ENCODE data around the gene WIZ. TPM values are rescaled to one million over a fixed set of nuclear protein-coding genes. Genes with fewer than 3 reads are reported as not detected.

Gene WIZ
- total RNA-seq, 1 donor from 2014 or later: 19.9 TPM

DNA sequence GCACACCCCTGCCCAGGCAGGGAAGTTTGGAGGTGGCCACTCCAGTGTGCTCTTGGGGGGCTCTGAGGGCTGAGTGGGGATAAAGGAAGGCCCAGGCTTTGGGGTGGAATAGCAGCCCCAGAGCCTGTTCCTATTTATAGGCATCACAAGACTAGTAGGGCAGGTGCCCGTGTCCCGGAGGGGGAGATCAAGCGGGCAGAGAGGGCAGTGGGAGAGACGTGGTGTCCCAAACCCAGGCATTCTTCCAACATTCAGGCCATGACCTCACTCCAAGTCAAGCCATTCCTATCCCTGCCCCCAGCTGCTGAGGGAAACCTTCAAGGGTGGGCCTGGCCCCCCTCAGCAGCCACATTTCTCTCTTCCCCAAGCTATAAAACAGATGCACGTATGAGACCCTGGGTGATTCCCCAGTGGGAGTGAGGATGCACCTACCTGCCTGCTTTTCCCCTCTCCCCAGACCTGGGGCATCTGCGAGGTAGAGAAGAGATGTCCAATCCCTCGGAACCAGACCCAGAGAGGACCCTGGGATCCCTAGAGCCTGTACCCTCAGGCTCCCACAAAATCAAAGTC lies 3.9 kb downstream of the WIZ start:
- DNase-seq (ENCODE audit: low read depth): no peak
- no peak overlapping the region for H3K4me3 ChIP-seq (ENCODE audit: low read depth, low read length)
- TF ChIP-seq, protein P1, sequence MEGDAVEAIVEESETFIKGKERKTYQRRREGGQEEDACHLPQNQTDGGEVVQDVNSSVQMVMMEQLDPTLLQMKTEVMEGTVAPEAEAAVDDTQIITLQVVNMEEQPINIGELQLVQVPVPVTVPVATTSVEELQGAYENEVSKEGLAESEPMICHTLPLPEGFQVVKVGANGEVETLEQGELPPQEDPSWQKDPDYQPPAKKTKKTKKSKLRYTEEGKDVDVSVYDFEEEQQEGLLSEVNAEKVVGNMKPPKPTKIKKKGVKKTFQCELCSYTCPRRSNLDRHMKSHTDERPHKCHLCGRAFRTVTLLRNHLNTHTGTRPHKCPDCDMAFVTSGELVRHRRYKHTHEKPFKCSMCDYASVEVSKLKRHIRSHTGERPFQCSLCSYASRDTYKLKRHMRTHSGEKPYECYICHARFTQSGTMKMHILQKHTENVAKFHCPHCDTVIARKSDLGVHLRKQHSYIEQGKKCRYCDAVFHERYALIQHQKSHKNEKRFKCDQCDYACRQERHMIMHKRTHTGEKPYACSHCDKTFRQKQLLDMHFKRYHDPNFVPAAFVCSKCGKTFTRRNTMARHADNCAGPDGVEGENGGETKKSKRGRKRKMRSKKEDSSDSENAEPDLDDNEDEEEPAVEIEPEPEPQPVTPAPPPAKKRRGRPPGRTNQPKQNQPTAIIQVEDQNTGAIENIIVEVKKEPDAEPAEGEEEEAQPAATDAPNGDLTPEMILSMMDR (conservative IDR thresholded peaks at IDR 0.05; ENCODE audit: low read depth, low read length): no peak

DNA sequence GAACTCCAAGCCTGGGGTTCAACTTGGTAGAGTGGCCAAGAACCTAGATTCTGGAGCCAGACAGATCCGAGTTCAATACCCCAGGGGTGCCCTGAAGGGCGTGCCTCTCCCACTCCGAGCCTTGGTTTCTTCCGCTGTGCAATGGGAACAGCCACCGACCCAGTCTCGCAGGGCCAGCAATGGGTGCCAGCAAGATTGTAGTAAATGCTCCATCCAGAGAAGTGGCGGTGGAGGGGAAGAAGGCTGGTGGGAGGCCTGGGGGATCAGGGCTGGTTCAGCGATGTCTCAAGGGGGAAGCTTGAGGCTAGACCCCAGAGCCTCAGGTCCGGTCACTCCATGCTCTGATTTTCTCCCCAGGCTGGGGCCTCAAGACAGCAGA lies 4.5 kb downstream of the WIZ start:
- no peak overlapping the region for H3K4me3 ChIP-seq (ENCODE audit: low read depth, low read length)
- no peak for DNase-seq (ENCODE audit: low read depth)
- TF ChIP-seq, protein P1 (conservative IDR thresholded peaks at IDR 0.05; ENCODE audit: low read depth, low read length): no peak

DNA sequence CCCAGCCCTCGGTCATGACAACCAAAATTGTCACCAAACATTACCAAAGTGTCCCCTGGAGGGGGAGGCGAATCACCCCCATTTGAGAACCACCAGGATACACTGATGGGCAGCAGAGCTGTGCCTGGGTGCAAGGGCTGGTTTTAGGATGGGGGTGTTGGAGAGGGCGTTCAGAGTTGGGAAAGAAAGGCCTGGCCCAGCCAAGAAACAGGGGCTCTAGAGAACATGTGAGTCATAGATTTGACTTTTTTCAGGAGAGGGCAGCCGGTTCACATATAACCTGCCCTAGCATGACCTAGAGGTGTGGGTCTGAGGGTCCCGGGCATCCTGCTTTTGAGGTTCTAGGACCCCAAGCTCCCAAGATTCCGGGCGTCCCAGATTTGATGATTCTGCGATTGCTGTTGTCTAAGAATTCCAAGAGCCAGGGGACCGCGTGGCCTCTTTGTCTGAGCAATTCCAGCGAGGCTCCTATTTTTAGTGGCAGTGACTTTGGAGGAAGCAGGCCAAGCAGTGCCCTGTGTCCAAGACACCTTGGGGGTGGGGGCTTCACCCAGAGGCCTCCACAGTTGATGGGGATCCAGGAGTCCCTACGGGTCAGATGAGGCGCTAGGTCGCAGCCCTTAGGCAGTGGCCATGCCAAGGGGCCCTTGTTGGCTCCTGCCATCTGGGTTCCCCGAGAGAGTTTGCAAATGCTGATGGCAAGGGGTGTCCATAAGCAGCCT lies 5.1 kb downstream of the WIZ start:
- TF ChIP-seq, protein P1 (conservative IDR thresholded peaks at IDR 0.05; ENCODE audit: low read depth, low read length): no peak

DNA sequence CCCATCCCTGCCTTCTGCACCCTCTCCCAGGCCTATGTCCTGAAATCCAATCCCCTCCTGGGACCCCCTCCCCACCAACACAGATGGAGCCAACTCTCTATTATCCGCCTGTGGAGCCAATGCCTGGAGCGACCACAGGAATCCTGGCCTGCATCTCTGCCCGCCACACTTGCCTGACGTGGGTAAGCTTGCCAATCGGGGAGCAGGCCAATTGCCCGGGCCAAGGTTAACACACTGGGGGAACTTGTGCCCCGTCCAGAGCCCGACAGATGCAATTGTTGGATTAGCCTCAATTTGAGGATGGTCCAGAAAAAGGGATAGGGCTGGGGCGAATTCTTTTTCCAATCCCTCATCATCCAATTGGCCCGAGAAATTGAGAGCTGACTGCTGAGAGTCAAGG lies 5.9 kb downstream of the WIZ start:
- H3K4me3 ChIP-seq (ENCODE audit: low read depth, low read length): no peak overlapping the region
- TF ChIP-seq, protein P1 (conservative IDR thresholded peaks at IDR 0.05; ENCODE audit: low read depth, low read length): no peak
- DNase-seq (ENCODE audit: low read depth): no peak

More for the DNA sequence above, 5.1 kb downstream of the WIZ start:
- no peak for DNase-seq (ENCODE audit: low read depth)
- no peak overlapping the region for H3K4me3 ChIP-seq (ENCODE audit: low read depth, low read length)

DNA sequence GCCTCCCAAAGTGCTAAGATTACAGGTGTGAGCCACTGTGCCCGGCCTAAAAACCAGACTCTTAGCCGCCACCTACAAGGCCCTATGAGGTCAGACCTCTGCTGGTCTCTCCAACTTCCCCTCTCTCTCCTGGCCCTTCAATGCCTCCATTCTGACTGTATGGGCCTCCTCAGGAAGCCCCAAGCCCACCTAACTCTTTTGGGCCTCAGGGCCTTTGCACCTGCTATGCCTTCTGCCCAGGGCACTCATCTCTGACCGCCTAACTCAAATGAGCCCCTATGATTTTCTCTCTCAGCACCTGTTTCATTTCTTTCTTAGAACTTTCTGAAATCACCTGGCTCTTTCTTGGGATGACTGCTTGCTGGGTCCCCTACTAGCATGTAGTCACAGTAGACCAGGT lies 6.4 kb downstream of the WIZ start:
- no peak overlapping the region for H3K4me3 ChIP-seq (ENCODE audit: low read depth, low read length)
- DNase-seq (ENCODE audit: low read depth): no peak
- TF ChIP-seq, protein P1 (conservative IDR thresholded peaks at IDR 0.05; ENCODE audit: low read depth, low read length): no peak

DNA sequence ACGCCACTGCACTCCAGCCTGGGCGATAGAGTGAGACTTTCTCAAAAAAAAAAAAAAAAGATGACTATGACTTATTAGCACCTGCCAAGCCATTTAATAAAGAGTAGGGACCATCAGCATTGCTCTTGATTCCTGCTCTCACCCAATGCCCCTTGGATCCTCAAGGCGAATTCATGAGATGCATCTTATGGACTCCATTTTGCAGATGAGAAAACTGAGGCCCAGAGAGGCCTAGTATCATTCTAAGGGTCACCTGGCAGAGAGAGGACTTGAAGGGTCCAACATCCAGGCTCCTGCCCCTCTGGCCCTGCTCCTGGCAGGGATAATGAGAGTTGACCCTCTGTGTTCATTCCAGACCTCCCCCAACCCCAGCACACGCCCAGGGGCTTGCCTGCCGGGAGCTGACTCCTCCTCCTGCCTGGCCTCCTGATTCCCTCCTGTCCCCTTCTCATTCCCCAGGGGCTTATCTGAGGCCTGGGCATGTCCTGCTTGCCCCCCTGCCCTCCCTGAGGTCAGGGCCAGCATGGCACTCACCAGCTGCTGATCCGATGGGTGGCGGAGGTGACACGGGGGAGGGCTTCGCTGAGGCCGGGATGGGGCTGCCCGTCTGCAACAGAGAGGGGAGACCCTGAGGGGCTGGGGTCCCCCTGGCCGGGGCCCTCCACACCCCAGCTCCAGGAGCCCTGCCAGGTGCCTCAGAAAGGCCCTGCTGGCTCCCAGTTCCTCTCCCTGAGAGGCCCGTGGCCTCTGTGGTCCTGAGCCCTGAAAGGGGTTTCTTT lies 7.4 kb downstream of the WIZ start:
- no peak for DNase-seq (ENCODE audit: low read depth)
- no peak overlapping the region for H3K4me3 ChIP-seq (ENCODE audit: low read depth, low read length)
- TF ChIP-seq, protein P1 (conservative IDR thresholded peaks at IDR 0.05; ENCODE audit: low read depth, low read length): no peak

All from epithelial cell of proximal tubule (primary cell).